DND-41 (cell line): Measurements from ENCODE around the gene NPPA.

Source experiments
- EZH2 ChIP-seq: IDR thresholded peaks from 3 replicates; pipeline ENCODE4 v1.6.1; 2012; ENCODE audit warnings: borderline replicate concordance, low read depth, mild to moderate bottlenecking, moderate library complexity, low read length, inconsistent platforms; ENCODE audit not compliant: severe bottlenecking
- TF ChIP-seq, protein P1 (sequence below): IDR thresholded peaks from 2 replicates; pipeline ENCODE4 v1.5.1; 2012; ENCODE audit warnings: borderline replicate concordance, low read length, moderate library complexity, mild to moderate bottlenecking; ENCODE audit not compliant: poor library complexity, severe bottlenecking; ENCODE audit errors: extremely low read depth

DNA sequence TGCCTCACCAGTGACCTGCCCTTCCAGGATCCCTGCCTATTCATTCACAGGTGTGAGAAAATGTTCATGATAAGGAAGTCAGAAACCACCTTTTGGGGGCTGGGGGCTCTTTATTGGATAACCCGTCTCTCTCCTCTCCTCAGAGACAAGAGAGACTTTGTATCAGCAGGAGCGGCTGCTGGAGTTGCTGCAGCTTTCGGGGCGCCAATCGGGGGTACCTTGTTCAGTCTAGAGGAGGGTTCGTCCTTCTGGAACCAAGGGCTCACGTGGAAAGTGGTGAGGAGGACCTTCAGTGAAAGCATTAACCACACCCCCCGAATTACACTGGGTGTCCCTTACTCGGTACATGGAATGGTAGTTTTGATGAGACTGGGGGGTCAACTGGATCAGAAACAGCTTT is 20.6 kb downstream of the NPPA start:
- TF ChIP-seq, protein P1, sequence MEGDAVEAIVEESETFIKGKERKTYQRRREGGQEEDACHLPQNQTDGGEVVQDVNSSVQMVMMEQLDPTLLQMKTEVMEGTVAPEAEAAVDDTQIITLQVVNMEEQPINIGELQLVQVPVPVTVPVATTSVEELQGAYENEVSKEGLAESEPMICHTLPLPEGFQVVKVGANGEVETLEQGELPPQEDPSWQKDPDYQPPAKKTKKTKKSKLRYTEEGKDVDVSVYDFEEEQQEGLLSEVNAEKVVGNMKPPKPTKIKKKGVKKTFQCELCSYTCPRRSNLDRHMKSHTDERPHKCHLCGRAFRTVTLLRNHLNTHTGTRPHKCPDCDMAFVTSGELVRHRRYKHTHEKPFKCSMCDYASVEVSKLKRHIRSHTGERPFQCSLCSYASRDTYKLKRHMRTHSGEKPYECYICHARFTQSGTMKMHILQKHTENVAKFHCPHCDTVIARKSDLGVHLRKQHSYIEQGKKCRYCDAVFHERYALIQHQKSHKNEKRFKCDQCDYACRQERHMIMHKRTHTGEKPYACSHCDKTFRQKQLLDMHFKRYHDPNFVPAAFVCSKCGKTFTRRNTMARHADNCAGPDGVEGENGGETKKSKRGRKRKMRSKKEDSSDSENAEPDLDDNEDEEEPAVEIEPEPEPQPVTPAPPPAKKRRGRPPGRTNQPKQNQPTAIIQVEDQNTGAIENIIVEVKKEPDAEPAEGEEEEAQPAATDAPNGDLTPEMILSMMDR: no peak
- no peak for TF ChIP-seq EZH2
